PFSK-1 (cell line): Measurements from ENCODE around the gene DISC1.

ENCODE experiments used
- SIN3A ChIP-seq: IDR thresholded peaks from 2 replicates; pipeline ENCODE4 v1.6.1; 2012; ENCODE audit warnings: mild to moderate bottlenecking, low read length, moderate library complexity, borderline replicate concordance; ENCODE audit not compliant: insufficient read depth
- TAF1 ChIP-seq: IDR thresholded peaks from 2 replicates; pipeline ENCODE4 v1.6.1; 2012; ENCODE audit warnings: low read length, control low read depth, borderline replicate concordance; ENCODE audit not compliant: insufficient read depth

DNA sequence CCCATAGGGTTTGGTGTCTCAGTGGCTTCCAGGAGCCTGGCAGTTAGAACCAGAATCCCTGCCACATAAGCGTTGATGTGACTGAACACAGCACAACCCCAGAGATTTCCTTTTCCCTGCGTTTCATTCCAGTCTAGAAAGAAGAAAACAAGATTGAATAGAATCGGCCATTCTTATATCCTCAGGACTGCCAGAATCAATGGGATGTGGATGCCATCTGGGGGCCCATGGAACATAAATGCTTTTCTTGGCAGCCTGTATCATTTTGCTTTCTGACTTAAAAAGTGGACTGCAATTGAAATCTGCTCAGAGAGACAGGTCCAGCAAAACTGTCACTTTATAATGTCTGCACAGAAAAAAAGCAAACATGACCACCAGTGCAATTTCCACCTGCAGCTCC lies 80.3 kb downstream of the DISC1 start:
- TF ChIP-seq TAF1 (no peak), SIN3A (no peak)
